Esophagus squamous epithelium (tissue), 4 donors: ENCODE measurements around the gene ATG14.

Source experiments
- CTCF ChIP-seq, 6 experiments: fragments of 450-650 bp in 4 of 6; fragments of 200-600 bp in 2 of 6; sonication (generic) in 2 of 6; IDR thresholded peaks; one replicate each; pipeline ENCODE4 v1.5.1; 2016 to 2019; ENCODE audit warnings: antibody characterized with exemption in 6 of 6, mild to moderate bottlenecking in 4 of 6, moderate library complexity in 4 of 6
- POLR2A ChIP-seq, 4 donors: fragments of 450-650 bp; IDR thresholded peaks; one replicate each; pipeline ENCODE4 v1.6.1; 2017; ENCODE audit warnings: antibody characterized with exemption in 4 of 4, mild to moderate bottlenecking in 4 of 4, moderate library complexity in 3 of 4

DNA sequence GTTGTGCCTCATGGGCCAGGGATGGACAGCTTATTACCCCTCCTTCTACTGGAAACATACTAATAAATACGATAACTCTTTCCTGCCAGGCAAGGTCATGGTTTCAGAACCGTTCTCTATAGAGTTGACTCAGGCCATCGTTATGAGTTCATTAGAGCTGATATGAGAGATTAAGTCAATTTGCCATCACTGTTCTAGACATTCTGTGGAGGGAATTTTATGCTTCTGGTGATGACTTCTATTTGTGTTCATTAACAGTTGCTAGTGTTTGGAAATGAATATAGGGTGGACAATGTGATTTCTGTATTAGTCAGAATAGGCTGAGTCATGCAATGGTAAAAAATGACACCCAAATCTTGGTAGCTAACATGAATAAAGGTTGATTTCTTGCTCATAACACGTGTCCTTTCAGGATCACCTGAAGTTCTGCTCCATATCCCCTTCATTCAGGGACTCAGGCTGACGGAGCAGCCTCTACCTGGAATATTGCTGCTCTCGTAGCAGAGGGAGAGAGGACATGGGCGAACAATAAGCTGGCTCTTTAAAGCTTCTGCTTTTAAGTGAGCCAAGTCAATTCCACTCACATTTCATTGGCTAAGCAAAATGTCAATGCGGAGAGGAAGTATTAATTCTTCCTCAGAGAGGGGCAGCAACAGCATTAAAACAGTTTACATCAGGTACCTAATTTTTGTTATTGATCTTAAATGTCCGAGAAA lies 47.3 kb upstream of the ATG14 start:
- TF ChIP-seq POLR2A (IDR thresholded peaks at IDR 0.05) (no peak), CTCF (IDR thresholded peaks at IDR 0.05) (no peak)
